T-cell (primary cell): Measurements from ENCODE around the gene CDC42BPB. TPM values are rescaled to one million over a fixed set of nuclear protein-coding genes. Genes with fewer than 3 reads are reported as not detected.

Experiments used
- ATAC-seq, 4 experiments: fragments of 200-7000 bp in 3 of 4; fragments of 150-1000 bp in 1 of 4; cut with Tn5 transposase; replicated peaks in 1 of 4; 1 replicate in 3 of 4; 2 replicates in 1 of 4; pipeline ENCODE4 v1.10.0; 2021; ENCODE audit warnings: moderate library complexity in 3 of 4, mild to moderate bottlenecking in 2 of 4, moderate number of reproducible peaks in 1 of 4
- CTCF ChIA-PET, 2 donors: fragments of 300-600 bp; sonication (Branson Sonifier 250); formaldehyde crosslinking; loops; one replicate each; lab custom pipeline; 2022; ENCODE audit warnings: antibody characterized with exemption in 2 of 2; lab: Charles Lee
- POLR2A ChIA-PET, 2 donors: fragments of 300-600 bp; sonication (Branson Sonifier 250); formaldehyde crosslinking; loops; one replicate each; lab custom pipeline; 2022; ENCODE audit warnings: antibody characterized with exemption in 2 of 2; lab: Charles Lee
- DNase-seq, 35 experiments: peaks; one replicate each; pipeline versions ENCODE4 v3.0.0 to v3.0.0-alpha.2; 2013 to 2023
- H3K27ac ChIP-seq: one replicate; pipeline ENCODE4 v1.5.1; 2013; ENCODE audit warnings: low read length
- H3K27me3 ChIP-seq, 2 experiments: replicated peaks in 1 of 2; 1 replicate in 1 of 2; 2 replicates in 1 of 2; pipeline versions ENCODE4 v1.6.1 to v1.7.0; 2013; ENCODE audit warnings: low read length in 1 of 2, mixed read lengths in 1 of 2; ENCODE audit not compliant: control insufficient read depth in 2 of 2, insufficient read depth in 2 of 2; ENCODE audit errors: extremely low read depth in 1 of 2
- H3K36me3 ChIP-seq, 2 donors: 1 replicate in 1 of 2; 2 replicates in 1 of 2; pipeline versions ENCODE4 v1.6.1 to v1.7.0; 2013; ENCODE audit warnings: low read length in 1 of 2; ENCODE audit not compliant: control insufficient read depth in 2 of 2, insufficient read depth in 1 of 2; ENCODE audit errors: extremely low read depth in 1 of 2
- H3K4me1 ChIP-seq, 2 experiments: 1 replicate in 1 of 2; 2 replicates in 1 of 2; pipeline versions ENCODE4 v1.6.1 to v1.7.0; 2013; ENCODE audit warnings: low read length in 2 of 2, mixed read lengths in 1 of 2; ENCODE audit not compliant: insufficient read depth in 2 of 2, control insufficient read depth in 1 of 2; ENCODE audit errors: extremely low read depth in 1 of 2
- H3K4me3 ChIP-seq, 2 donors: 1 replicate in 1 of 2; 2 replicates in 1 of 2; pipeline versions ENCODE4 v1.5.1 to v1.7.0; 2013; ENCODE audit warnings: mild to moderate bottlenecking in 2 of 2, low read length in 1 of 2, moderate library complexity in 1 of 2; ENCODE audit not compliant: control insufficient read depth in 1 of 2; ENCODE audit errors: extremely low read depth in 1 of 2
- H3K9me3 ChIP-seq: 2 replicates; pipeline ENCODE4 v1.7.0; 2013
- H3K27ac Mint-ChIP-seq, 2 donors: one replicate each; pipeline ENCODE4 v1.8.0; 2020 to 2021; ENCODE audit warnings: mild to moderate bottlenecking in 2 of 2, mixed read lengths in 2 of 2
- H3K27me3 Mint-ChIP-seq, 2 donors: one replicate each; pipeline ENCODE4 v1.8.0; 2021 to 2022; ENCODE audit warnings: mixed read lengths in 2 of 2
- H3K36me3 Mint-ChIP-seq: one replicate; pipeline ENCODE4 v1.8.0; 2021; ENCODE audit warnings: mixed read lengths
- H3K4me1 Mint-ChIP-seq, 3 donors: one replicate each; pipeline ENCODE4 v1.8.0; 2020 to 2022; ENCODE audit warnings: mixed read lengths in 3 of 3, mild to moderate bottlenecking in 1 of 3
- H3K4me3 Mint-ChIP-seq, 3 donors: one replicate each; pipeline ENCODE4 v1.8.0; 2020 to 2022; ENCODE audit warnings: mild to moderate bottlenecking in 3 of 3, mixed read lengths in 3 of 3, moderate library complexity in 3 of 3
- H3K9me3 Mint-ChIP-seq, 3 donors: one replicate each; pipeline ENCODE4 v1.8.0; 2020 to 2022; ENCODE audit warnings: mixed read lengths in 3 of 3
- WGBS: methylation state at CpG from one replicate; pipeline ENCODE4 v1.1.5; 2013; ENCODE audit warnings: missing lambda C conversion rate; ENCODE audit not compliant: insufficient coverage; 5-methylcytosine and 5-hydroxymethylcytosine counted together
- total RNA-seq, 35 experiments: library from RNA in 6 of 35; stranded (reverse) in 6 of 35; fragments of 120-200 nt in 1 of 35; gene quantifications; one replicate each; pipeline versions ENCODE4 v1.2.1 to v1.2.4 and lab custom pipeline; 2013 to 2026

Gene CDC42BPB
- total RNA-seq, 5 donors from 2014 or later (not counting 1 experiment from before 2014, with no cell fraction given): 5.3 to 17.5 (median 11.2) TPM

- no peak for DNase-seq
- H3K4me1 Mint-ChIP-seq: no peaks in the 10 kb centered on the region
- WGBS: 26% methylated on average over 52 of the region's 61 CpGs
- ChIA-PET POLR2A (no interaction called here), CTCF (no interaction called here)
- H3K9me3 Mint-ChIP-seq: no peaks in the 10 kb centered on the region
- no peak within 1 kb of the TSS for H3K4me3 Mint-ChIP-seq
- peaks cover 4 to 54% of the 10 kb centered on the region in 2 experiments for H3K27me3 ChIP-seq
- H3K4me3 ChIP-seq: no peak within 1 kb of the TSS
- no peaks in the 10 kb centered on the region for H3K36me3 Mint-ChIP-seq
- no peak within 1 kb of the TSS for H3K27ac Mint-ChIP-seq
- peaks cover 20 to 24% of the 10 kb centered on the region in 2 donors for H3K27me3 Mint-ChIP-seq
- H3K36me3 ChIP-seq: no peaks in the 10 kb centered on the region
- no peaks in the 10 kb centered on the region for H3K9me3 ChIP-seq
- H3K27ac ChIP-seq: no peak within 1 kb of the TSS
- ATAC-seq: peak in 1 of 4 experiments; percentile 21
- no peaks in the 10 kb centered on the region for H3K4me1 ChIP-seq
These were observed 26.9 kb upstream of the CDC42BPB start, which contains the start of gene LBHD2 for GRCh38 chr14:103084021-103084919. LBHD2 (plus strand) TSS chr14:103084210; CDS start chr14:103086013, 1,803 bp downstream.

- Histone ChIP-seq H3K36me3 (no peaks in the 10 kb centered on the region), H3K4me3 (no peak overlapping the region), H3K27me3 (peaks cover 4 to 47% of the 10 kb centered on the region in 2 experiments), H3K4me1 (peaks cover 0 to 9% of the 10 kb centered on the region in 2 experiments), H3K9me3 (no peaks in the 10 kb centered on the region), H3K27ac (no peak overlapping the region)
- ChIA-PET POLR2A (no interaction called here), CTCF (no interaction called here)
- no peak overlapping the region for H3K27ac Mint-ChIP-seq
- no peak for ATAC-seq
- DNase-seq: no peak
- H3K9me3 Mint-ChIP-seq: no peaks in the 10 kb centered on the region
- no peaks in the 10 kb centered on the region for H3K36me3 Mint-ChIP-seq
- H3K4me1 Mint-ChIP-seq: no peaks in the 10 kb centered on the region
- H3K4me3 Mint-ChIP-seq: no peak overlapping the region
- WGBS: 97% methylated on average over 2 of the region's 2 CpGs
- H3K27me3 Mint-ChIP-seq: peaks cover 16 to 18% of the 10 kb centered on the region in 2 donors
These were observed 24.6 kb upstream of the CDC42BPB start for GRCh38 chr14:103081951-103082350.

GRCh38 chr14:103078860-103079587 is 21.7 kb upstream of the CDC42BPB start:
- Mint-ChIP-seq H3K36me3 (no peaks in the 10 kb centered on the region), H3K27me3 (peaks cover 0 to 6% of the 10 kb centered on the region in 2 donors), H3K9me3 (no peaks in the 10 kb centered on the region), H3K27ac (no peak overlapping the region), H3K4me1 (peaks cover 0 to 1% (median 0%) of the 10 kb centered on the region in 3 donors), H3K4me3 (no peak overlapping the region)
- Histone ChIP-seq H3K36me3 (no peaks in the 10 kb centered on the region), H3K27me3 (peaks cover 5 to 44% of the 10 kb centered on the region in 2 experiments), H3K4me3 (no peak overlapping the region), H3K9me3 (no peaks in the 10 kb centered on the region), H3K27ac (no peak overlapping the region), H3K4me1 (peaks cover 0 to 26% of the 10 kb centered on the region in 2 experiments)
- no peak for DNase-seq
- 76% methylated on average over 11 of the region's 11 CpGs for WGBS
- ChIA-PET POLR2A (no interaction called here), CTCF (interaction anchor here in 1 of 2 donors (0.7 kb wide), 1 partner anchor 213 kb away, joined by 7 read pairs; no protein-coding TSS in a partner anchor)
- no peak for ATAC-seq

GRCh38 chr14:103078420-103078749 is 21.0 kb upstream of the CDC42BPB start:
- peaks cover 5 to 45% of the 10 kb centered on the region in 2 experiments for H3K27me3 ChIP-seq
- DNase-seq (peak; percentile 35 to 88 (median 72)), ATAC-seq (peak; percentile 75 to 79 (median 76))
- ChIA-PET CTCF (interaction anchor here in 1 of 2 donors (0.7 kb wide), 1 partner anchor 214 kb away, joined by 7 read pairs; no protein-coding TSS in a partner anchor), POLR2A (no interaction called here)
- H3K36me3 Mint-ChIP-seq: no peaks in the 10 kb centered on the region
- H3K27ac Mint-ChIP-seq: no peak overlapping the region
- H3K4me3 ChIP-seq: no peak overlapping the region
- H3K27me3 Mint-ChIP-seq: peaks cover 0 to 5% of the 10 kb centered on the region in 2 donors
- peaks cover 0 to 1% (median 0%) of the 10 kb centered on the region in 3 donors for H3K4me1 Mint-ChIP-seq
- H3K9me3 ChIP-seq: no peaks in the 10 kb centered on the region
- no peak overlapping the region for H3K4me3 Mint-ChIP-seq
- no peaks in the 10 kb centered on the region for H3K36me3 ChIP-seq
- WGBS: 0% methylated on average over 5 of the region's 9 CpGs
- peaks cover 0 to 26% of the 10 kb centered on the region in 2 experiments for H3K4me1 ChIP-seq
- no peak overlapping the region for H3K27ac ChIP-seq
- H3K9me3 Mint-ChIP-seq: no peaks in the 10 kb centered on the region

GRCh38 chr14:103074729-103075367 is 17.5 kb upstream of the CDC42BPB start:
- Mint-ChIP-seq H3K27me3 (peaks cover 0 to 5% of the 10 kb centered on the region in 2 donors), H3K36me3 (no peaks in the 10 kb centered on the region), H3K4me3 (peak overlapping the region in 1 of 3 donors; percentile 49), H3K4me1 (peaks cover 0 to 1% (median 0%) of the 10 kb centered on the region in 3 donors), H3K9me3 (no peaks in the 10 kb centered on the region), H3K27ac (no peak overlapping the region)
- Histone ChIP-seq H3K36me3 (no peaks in the 10 kb centered on the region), H3K4me1 (peaks cover 0 to 26% of the 10 kb centered on the region in 2 experiments), H3K4me3 (peak overlapping the region; percentile 17 to 28), H3K27me3 (peaks cover 2 to 65% of the 10 kb centered on the region in 2 experiments), H3K9me3 (no peaks in the 10 kb centered on the region), H3K27ac (no peak overlapping the region)
- ATAC-seq: no peak
- WGBS: 29% methylated on average over 21 of the region's 21 CpGs
- ChIA-PET POLR2A (no interaction called here), CTCF (interaction anchor here (0.6 to 0.9 kb wide), 4 partner anchors 32 to 381 kb away, joined by 3 to 6 read pairs (median 4); no protein-coding TSS in a partner anchor)
- DNase-seq: no peak
